ENCODE measurements around the gene OPN1SW.

The OPN1SW gene

DNA sequence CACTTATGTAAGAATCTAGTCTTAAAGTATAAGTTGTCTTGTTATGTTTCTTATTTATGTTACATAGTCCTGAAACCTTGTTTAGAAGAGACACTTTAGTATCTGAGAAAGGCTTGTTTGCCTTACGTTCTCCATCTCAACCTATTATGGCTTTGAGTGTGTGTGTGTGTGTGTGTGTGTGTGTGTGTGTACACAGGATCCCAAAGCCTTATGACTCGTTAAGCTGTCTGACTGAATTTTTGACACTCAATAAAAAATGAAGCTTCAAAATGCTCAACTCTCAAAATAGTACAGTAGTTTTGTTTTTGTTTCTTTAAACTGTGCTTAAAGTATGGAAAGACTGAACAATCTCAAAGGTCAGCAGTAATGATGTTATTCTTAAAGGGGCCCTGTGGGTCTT lies 18.4 kb downstream of the OPN1SW start:
- DNase-seq: no peak

DNA sequence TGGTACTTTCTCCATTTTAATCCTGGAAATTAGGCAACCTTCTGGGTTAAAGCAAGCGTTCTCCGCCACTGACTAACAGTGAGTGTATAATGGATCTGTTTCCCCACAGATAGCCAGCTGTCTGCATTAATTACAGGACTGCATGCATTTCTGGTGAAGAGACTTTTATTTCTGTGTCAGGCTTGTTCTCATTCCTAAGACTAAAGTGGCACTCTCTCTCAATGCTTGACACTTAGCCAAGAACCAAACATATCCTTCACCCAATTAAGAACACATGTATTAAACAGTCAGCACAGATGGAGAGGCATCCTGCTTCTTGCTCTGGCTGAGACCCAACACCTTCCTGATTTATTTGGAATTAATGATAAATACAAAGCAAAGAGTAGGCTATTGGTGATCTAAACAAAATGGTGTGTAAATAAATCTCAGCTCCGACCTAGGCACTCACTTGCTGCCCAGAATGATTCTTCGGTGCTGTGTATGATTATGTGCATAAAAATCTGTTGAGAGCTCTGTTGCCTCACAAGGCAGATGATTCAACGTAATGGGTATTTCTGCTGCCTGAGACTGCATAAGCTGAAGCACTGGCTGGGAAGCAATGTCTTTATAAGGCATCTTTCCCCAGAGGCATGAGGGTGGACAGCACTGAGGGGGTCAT lies 19.6 kb downstream of the OPN1SW start:
- no peak for DNase-seq

DNA sequence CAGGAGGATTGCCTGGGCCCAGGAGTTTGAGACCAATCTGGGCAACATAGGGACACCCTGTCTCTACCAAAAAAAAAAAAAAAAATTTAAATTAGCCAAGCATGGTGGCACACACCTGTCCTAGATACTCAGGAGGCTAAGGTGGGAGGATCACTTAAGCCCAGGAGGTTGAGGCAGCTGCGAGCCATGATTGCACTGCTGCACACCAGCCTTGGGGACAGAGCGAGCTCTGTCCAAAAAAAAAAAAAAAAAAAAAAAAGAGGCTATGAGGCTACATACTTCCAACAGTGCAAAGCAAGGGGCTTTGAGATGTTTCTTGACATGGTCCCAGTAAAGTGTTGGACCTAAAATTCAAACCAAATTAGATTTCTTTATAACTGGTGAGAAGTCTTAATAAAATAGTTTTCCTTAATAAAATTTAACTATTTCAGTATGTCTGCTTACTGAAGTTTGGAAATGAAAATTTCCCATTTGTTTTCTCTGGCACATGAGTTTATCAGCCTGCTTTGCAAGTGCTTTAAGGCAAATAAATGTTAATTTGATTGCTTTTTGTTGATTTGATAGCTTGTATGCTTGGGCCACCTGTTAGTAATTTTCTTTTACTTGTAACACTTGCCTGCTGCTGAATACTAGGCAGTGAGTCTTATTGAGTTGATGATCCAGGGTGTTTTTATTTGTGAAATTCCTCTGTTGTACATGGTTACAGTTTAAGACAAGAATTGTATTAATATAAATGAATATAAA lies 20.3 kb downstream of the OPN1SW start:
- DNase-seq: no peak

DNA sequence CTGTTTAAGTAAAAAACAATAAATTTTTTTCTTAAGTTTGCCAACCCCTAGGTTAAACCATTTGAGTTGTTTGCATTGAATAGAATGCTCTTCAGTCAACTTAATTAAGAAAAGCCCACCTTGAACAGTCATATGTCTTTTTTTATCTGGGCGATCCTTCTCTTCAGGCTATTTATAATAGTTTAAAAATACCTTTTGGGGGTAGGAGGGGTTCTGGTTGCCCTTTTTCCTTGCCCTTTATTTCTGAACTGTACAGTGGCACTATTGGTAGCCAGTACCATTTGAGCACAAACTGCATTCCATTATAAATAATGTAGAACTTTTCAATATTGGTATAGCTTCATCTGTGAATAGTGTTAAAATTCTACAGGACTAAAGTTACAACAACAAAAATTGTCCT lies 23.3 kb downstream of the OPN1SW start:
- no peak for DNase-seq

DNA sequence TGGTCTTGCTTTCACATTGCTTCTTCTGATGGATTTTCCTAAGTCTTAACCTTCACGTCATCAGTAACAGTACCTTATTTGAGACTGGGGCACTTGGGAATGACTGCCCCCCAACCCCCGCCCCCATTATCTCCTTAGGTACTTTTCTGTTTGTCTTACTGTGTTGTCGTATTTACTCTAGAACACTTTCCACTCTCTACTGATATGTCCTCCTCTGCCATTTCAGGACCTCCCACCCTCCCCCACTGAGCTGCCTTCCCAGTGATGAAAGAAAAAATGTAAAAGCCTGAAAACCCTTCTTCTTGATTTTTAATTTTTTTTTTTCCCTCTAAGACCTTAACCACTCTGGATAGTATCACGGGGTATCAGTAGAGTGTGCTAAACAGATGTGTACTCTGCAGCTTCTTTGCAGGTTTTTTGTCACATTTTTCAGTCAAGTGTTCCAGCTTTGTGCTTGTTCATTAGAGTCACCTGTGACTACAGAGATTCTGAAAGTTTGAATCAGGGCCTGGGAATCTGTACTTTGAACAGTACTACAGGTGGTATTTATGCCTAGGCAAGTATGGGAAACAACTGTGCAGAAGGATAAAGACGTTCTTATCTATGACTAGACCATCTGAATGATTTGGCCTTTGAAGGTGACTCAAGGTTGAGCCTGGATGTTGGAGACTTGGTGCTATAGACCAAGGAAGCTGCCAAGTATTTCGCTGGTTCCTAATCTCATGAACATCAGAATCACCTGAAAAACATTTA lies 28.1 kb downstream of the OPN1SW start:
- no peak for DNase-seq

DNA sequence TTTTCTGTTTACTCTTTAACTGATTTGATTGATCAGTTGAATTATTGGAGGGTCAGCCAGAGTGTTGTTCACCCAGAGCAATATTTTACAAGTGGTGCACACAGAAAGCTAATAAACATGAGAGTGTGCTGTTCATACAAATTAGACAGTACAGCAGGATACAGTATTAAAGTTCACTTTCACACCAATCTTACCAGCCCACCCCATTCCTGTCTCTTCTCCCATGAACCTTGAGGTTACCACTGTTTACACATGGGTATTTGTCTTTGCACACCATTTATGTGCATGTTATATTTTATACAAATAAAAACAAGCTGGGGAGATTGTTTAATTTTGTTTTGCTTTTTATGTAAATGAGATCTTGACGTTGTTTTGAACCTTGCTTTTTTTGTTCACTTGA lies 29.9 kb downstream of the OPN1SW start:
- no peak for DNase-seq

DNA sequence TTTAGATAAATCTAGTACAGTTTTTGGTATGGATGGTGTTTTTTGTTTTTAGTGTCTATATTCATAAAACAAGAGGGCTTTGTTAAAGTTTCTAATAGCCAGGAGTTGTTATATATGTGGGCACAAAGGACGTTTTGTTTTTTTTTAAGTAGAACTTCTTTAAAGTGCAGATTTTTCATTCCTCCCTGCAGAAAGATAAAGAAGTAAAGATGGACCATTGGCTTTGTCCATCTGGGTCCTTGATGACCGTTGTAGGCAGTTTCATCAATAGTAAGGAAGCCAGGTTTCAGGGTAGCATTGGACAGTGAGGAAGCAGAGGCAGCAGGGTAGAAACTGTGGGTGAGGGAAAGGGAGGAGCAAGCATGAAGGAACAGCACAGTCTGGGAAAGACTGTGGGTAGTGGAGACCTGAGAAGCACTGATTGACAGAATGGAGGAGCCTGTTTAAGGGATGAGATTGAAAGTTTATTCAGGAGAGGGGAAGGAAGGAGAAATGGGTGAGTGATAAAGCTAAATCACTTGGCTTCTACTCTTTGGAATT lies 31.2 kb downstream of the OPN1SW start:
- DNase-seq: no peak

DNA sequence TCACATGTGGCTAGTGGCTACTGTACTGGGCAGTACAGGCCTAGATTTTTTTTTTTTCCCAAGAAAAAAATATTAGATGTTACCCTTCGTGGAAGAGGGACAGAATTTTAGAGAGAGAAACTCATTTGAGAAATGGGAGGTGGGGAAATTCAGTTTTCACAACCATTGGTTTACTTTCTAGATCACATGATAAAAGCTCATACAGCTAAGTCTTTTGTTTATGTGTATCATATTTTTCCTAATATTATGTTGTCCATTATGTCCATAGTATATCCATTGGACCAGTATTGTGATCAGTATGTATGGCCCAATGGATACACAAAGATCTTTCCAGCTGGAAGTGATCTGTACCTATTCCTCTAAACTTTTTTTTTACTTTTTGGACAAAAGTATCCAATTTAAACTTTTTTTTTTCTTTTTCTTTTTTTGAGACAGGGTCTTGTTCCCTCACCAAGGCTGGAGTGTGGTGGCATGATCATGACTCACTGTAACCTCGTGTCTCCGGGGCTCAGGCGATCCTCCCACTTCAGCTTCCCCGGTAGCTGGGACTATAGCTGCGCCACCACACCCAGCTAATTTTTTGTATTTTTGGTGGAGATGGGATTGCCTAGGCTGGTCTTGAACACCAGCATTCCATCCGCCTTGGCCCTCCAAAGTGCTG lies 32.4 kb downstream of the OPN1SW start:
- DNase-seq: no peak

DNA sequence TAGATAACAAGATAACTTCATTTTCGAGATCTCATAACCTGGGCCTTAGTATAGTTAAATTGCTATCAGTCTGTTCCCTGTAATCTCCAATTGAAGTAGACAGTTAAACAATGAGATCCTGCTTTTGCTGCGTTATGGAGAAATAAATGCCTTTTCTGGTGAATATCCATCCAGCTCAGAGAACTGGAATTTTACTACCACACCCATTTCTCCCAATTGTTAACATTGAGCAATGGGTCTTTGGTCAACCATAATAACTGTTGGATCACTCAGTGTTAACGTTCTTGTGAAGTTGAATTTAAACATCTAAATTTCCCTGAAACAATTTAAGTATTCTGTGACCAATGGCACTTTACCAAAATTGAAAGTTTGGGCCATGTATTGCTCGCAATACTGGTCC lies 33.4 kb downstream of the OPN1SW start:
- DNase-seq: no peak

DNA sequence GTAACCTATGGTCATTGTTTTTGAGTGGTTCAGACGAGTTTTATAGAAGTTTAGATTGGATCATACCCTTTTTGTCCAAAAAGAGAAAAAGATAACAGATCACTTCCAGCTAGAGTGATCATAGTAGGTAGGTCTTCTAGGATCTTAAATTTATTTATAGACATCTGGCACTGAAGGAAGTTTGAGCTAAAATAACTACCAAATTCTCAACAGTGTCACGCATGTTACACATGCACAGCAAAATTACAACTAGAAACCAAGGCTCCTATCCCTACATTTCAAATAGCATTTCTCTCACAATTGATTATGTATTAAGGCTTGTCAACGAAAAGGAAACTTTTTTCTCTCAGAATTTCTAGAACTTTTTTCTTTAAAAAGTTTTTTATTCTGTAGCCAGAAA lies 34.1 kb downstream of the OPN1SW start:
- DNase-seq: peak; percentile 14

DNA sequence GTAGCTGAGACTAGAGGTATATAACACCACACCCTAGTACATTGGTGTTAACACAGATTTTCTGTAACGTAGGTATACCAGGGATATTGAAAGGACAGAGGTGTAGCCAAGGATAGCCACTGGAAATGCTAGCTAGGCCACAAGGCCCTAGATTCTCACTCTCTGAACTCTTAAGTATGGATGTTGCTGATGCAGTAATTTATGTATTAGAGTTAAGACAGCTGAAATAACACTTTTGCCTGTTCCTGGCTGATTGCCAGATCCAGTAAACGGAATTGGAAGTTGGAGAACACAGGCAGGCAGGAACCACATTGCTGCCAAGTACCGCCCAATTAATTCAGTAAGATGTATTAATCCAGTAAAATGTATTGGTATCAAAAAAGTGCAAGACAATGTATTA lies 34.6 kb downstream of the OPN1SW start:
- DNase-seq: no peak

DNA sequence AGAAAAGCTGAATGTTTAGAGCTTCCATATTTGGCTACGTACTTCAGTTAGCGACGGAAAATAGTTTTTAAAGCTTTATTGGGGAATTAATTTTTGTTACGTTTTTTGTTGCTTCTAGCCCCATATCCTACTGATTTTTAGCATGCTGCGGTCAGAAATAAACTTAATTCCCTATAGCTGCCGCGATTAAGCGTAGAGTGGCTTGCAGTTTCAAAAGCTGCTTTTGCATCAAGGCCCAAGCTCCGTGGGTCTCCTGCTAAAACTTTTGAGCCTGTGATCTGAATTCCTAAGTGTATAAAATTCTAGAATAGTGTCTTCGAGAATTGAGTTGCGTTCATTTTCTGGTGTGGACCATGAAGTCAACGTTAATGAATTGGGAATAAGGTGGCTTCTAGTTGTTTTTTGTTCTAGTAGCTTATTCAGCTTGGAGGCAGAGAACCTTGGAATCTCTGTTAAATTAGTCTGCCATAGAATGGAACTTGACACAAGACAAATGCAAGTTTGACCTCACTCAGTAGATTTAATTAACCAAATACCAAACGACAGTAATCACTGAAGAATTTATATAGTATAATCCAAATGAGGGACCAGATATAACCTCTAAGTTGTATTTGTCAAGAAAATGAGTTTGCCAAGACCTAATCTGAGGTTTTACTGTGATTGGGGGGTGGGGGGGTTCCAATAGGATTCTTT lies 35.5 kb downstream of the OPN1SW start:
- no peak for DNase-seq

DNA sequence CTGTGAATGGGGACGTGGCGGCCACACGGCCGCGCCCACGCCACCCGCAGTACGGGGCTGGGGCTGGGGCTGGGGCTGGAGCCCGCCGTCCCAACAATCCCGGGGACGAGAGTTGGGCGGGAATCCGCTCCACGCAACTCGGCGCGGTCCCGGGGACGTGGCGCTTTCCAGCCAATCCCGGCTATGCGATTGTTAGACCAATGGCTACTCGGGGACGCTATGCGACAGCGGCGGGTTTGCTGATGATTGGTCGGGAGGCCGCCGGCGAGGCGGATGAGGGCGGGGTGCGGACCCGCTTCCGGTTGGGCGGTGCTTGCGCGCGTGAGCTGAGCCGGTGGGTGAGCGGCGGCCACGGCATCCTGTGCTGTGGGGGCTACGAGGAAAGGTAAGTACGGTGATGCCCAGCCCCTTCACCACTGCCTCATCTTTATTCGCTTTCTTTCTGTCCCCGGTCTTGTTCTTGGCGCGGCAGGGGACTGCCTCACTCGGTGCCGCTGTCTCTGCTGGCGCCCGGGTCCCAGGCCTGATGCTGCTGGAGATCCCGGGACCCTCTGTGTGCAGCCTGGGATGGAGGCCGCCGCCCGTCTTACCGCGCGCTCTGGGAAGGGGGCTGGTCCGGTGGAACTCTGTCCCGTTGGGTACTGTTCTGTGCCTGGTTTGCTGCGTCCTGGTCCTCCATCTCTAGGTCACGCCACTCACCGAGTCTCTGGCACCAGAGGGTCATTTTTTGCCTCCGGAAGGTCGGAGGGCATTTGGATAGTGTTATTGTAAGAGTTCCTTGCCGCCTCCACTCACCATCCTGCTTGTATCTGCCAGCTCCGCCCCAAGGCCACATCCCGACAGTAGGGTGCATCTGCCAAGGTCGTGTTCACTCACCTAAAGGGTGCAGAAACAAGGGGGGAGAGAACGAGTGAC lies 36.3 kb downstream of the OPN1SW start, which contains the start of gene CALU:
TSS of gene CALU (plus strand) at position 312 of the 915 bp plus-strand sequence. CDS start 9,225 bp downstream, outside the sequence.
- peak; percentile 97 for DNase-seq

DNA sequence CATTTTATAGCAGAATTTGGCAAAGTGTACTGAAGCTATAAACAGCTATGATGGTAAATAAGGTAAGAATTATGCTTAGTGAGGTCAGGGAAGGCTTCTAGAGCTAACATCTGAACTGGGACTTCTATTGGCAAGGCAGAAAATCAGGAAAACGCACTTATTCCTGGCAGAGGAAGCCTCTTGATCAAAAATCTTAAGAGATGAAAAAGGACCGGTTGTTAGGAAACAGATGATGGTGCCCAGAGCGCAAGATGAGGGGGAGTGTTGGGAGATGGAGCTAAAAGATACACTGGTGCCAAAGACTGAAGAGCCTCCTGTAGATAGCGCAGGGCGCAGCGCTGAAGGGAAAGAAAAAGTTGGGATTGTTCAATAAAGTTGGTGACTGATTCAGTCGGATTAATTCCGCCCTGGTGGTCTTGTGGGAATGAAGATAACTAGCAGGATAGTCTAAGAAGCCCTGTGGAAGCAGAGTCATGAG lies 37.0 kb downstream of the OPN1SW start:
- no peak for DNase-seq

DNA sequence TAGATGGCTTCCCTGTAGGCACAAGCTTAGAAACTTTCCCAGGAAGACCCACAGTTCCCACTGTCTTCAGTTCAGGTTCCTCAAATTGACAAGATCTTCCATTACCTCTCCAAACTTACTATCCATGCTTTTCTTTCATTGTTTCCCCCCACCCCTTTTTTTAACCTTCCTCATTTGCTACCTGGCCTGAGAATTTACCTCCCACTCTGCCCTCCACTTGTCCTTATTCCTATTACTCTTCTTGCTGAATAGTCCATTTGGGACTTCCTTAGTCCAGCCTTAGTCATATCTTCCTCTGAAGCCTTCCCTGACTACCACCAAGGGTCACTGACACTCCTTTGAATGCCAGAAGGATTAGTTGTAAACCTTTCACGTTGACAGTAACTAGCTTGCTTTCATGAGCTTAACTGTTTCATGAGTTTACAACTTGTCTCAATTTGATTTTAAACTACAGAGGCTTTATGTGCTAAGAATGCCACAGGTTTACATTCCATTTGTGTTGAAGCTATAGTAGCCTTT lies 37.7 kb downstream of the OPN1SW start:
- DNase-seq: no peak

DNA sequence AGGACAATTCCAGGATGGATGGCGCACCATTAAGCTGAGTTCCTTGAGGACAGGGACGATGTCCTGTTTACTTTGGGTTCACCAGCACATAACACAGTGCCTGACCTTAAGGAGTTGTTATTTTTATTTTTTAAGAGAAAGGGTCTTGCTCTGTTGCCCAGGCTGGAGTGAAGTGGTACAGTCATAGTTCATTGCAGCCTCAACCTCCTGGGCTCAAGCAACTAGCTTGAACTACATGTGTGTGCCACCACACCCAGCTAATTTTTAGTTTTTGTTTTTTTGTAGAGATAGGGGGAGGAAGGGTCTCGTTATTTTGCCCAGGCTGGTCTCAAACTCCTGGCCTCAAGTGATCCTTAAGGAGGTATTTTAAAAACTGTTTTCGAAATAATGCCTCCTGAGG lies 38.2 kb downstream of the OPN1SW start:
- no peak for DNase-seq

DNA sequence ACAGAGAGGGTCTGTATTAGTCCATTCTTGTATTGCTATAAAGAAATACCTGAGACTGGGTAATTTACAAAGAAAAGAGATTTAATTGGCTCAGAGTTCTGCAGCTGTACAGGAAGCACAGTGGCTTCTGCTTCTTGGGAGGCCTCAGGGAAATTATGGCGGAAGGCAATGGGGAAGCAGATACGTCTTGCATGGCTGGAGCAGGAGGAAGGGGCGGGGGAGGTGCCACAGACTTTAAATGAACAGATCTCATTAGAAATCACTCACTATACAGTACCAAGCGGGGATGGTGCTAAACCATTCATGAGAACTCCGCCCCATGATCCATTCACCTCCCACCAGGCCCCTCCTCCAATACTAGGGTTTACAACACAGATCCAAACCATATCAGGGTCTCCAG lies 40.2 kb downstream of the OPN1SW start:
- DNase-seq: no peak

DNA sequence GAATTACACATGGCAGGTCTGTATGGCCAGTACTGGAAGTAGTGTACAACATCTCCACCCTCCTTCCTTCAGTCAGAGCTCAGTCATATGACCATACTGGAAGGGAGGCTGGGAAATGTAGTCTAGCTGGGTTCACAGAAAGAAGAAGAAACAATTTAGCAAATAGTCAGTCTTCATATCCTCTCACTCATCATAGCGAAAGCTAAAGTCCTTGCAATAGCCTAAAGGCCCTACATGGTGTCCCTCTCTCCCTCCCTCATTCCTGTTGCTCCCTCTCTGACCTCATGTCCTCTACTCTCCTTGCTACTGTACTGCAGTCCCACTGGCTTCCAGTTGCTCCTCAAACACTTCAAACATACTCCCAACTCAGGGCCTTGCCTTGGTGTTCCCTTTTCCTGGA lies 40.7 kb downstream of the OPN1SW start:
- no peak for DNase-seq

DNA sequence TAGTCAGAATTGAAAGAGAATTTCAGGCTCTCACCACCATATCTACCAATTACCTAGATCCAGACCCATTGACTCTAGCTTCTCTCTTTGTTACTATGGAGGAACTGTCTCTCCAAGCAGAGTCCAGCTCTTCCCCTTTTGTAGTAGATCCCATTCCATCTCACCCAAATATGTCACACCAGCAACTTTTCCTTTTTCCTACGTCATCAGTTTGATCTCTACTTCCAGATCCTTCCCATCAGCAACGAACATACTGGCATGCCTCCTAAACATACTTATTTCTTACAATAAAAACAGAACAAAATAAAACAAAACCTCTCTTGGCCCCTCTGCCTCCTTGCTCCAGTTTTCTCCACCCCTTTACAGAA lies 42.3 kb downstream of the OPN1SW start:
- DNase-seq: no peak

DNA sequence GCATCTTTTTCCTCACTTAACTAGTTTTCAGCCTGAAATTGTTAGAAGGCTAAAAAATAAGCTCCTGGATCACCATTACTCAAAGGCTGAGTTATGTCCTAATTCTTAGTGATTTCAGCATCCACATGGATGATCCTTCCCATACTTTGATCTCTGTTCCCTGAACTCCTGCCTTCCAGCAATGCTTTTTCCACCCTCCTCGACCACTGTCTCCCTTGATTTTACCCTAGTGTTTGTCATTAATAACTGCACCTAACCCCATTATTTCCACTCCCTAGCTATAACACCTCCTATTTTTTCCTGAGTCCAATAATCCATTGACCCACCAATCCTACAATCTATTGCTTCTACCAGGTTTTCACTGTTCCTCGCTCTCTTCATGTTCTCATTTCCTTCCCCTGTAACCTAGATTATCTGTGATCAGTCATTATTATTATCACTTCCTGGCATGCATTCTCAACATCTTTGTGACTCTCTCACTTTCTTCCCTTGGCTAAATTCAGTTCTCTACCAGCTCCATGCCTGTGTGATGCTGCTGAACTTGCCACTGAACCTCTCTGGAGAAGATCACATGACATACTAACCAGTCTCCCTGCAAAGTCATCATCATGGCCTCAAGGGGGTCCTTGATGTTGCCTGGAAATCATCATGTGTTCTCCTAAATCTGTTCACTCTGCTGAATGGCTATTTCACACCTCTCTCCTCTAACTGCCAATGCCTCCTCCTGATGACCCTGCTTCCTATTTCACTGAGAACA lies 42.9 kb downstream of the OPN1SW start:
- DNase-seq: no peak

All from retina (tissue), 1 donor.